ENCODE measurements around the gene HYKK.
"Not testable (repeated sequence)": the region's sequence is repeated elsewhere in the genome, so short reads cannot be mapped to it uniquely, and the experiment has no call there.

HYKK gene

GRCh38 chr15:78527325-78527724, 19.9 kb downstream of the HYKK start:
- DNase-seq (ENCODE audit: low spot score) = no peak
- no peak for TF ChIP-seq CTCF (IDR thresholded peaks at IDR 0.05; ENCODE audit: extremely low read depth, missing control alignments)

- TF ChIP-seq CTCF (IDR thresholded peaks at IDR 0.05; ENCODE audit: extremely low read depth, missing control alignments) = no peak
- DNase-seq (ENCODE audit: low spot score) = no peak
Measured at GRCh38 chr15:78533331-78533730, 26.0 kb downstream of the HYKK start.

GRCh38 chr15:78536134-78536533, 28.8 kb downstream of the HYKK start:
- TF ChIP-seq CTCF (IDR thresholded peaks at IDR 0.05; ENCODE audit: extremely low read depth, missing control alignments) = no peak

GRCh38 chr15:78537266-78537905, 30.0 kb downstream of the HYKK start:
- no peak for DNase-seq (ENCODE audit: low spot score)
- no peak for TF ChIP-seq CTCF (IDR thresholded peaks at IDR 0.05; ENCODE audit: extremely low read depth, missing control alignments)

More at GRCh38 chr15:78536134-78536533, 28.8 kb downstream of the HYKK start:
- DNase-seq (ENCODE audit: low spot score) = no peak

- no peak for DNase-seq (ENCODE audit: low spot score)
- no peak for TF ChIP-seq CTCF (IDR thresholded peaks at IDR 0.05; ENCODE audit: extremely low read depth, missing control alignments)
Measured at GRCh38 chr15:78538358-78538757, 31.0 kb downstream of the HYKK start.

GRCh38 chr15:78539464-78540140, 32.2 kb downstream of the HYKK start:
- DNase-seq (ENCODE audit: low spot score) = not testable (repeated sequence)

GRCh38 chr15:78540141-78540870, 32.9 kb downstream of the HYKK start, which contains the start of gene PSMA4:
TSS of gene PSMA4 (plus strand) at chr15:78540444. CDS start at chr15:78541928, 1,484 bp downstream.
- DNase-seq (ENCODE audit: low spot score) = peak; percentile 94
- no peak for TF ChIP-seq CTCF (IDR thresholded peaks at IDR 0.05; ENCODE audit: extremely low read depth, missing control alignments)

All from GM20000 (cell line).